Lower leg skin (tissue), 4 donors: ENCODE results near the gene MYO3B. TPM values are rescaled to one million over a fixed set of nuclear protein-coding genes. Genes with fewer than 3 reads are reported as not detected.

Experiments
- DNase-seq, 2 donors: peaks; one replicate each; pipeline ENCODE4 v3.0.0-alpha.2; 2019; ENCODE audit warnings: low spot score in 2 of 2
- H3K4me3 ChIP-seq: fragments of 200-600 bp; sonication (generic); 2 replicates; pipeline ENCODE4 v1.5.1; 2017; ENCODE audit warnings: mild to moderate bottlenecking, low read depth; ENCODE audit not compliant: poor library complexity, severe bottlenecking
- CTCF ChIP-seq, 3 donors: fragments of 450-650 bp; IDR thresholded peaks; one replicate each; pipeline ENCODE4 v1.5.1; 2016; ENCODE audit warnings: antibody characterized with exemption in 3 of 3, mild to moderate bottlenecking in 3 of 3, moderate library complexity in 2 of 3
- POLR2A ChIP-seq, 2 donors: fragments of 450-650 bp; IDR thresholded peaks; one replicate each; pipeline ENCODE4 v1.6.1; 2016 to 2017; ENCODE audit warnings: antibody characterized with exemption in 2 of 2, mild to moderate bottlenecking in 1 of 2, moderate library complexity in 1 of 2
- WGBS, 2 donors: methylation state at CpG; one replicate each; pipeline ENCODE4 v1.1.5; 2018; 5-methylcytosine and 5-hydroxymethylcytosine counted together
- intact Hi-C: fragments of 100-400 bp; cut with DNase I; formaldehyde crosslinking; loops from one replicate; pipeline ENCODE4 v1.15.0; 2023; ENCODE audit warnings: low total_unique reads
- total RNA-seq, 4 donors: library from RNA; depleted of rRNA; stranded (reverse); fragments of >200 nt; gene quantifications; one replicate each; pipeline ENCODE4 v1.1.0, GENCODE V29; 2016

The MYO3B gene
- total RNA-seq, 4 donors from 2014 or later = 0.17 to 0.81 (median 0.66) TPM

GRCh38 chr2:170365686-170366085, 187.7 kb downstream of the MYO3B start:
- intact Hi-C loops = no loop called here
- TF ChIP-seq POLR2A (IDR thresholded peaks at IDR 0.05) (no peak), CTCF (IDR thresholded peaks at IDR 0.05) (no peak)
- no peak for DNase-seq
- no peak overlapping the region for H3K4me3 ChIP-seq
- 63 to 79% methylated on average over 3 of the region's 3 CpGs for WGBS, 2 donors

DNA sequence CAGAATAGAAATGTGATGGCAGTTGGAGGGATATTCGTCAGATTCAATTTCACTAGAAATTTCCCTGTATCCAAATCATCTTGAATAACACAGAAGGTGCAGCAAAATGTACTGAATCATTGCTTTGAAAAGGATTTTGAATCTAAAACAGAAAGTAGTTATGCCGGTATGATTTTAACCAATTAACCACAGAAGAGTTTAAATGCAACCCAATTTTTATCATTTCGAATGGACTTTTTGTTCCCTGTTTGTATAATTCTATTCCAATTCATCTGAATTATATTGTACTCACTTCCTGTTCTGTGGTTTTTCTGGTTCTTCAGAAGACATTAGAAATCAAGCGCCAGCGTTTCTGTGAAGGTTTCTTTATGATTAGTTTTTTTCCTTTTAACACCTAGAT, 190.4 kb downstream of the MYO3B start:
- WGBS, 2 donors = 64 to 69% methylated on average over 5 of the region's 5 CpGs
- no peak for DNase-seq
- TF ChIP-seq POLR2A (IDR thresholded peaks at IDR 0.05) (no peak), CTCF (IDR thresholded peaks at IDR 0.05) (no peak)
- intact Hi-C loops = no loop called here
- H3K4me3 ChIP-seq = no peak overlapping the region

GRCh38 chr2:170369228-170369627, 191.3 kb downstream of the MYO3B start:
- 86 to 89% methylated on average over 2 of the region's 2 CpGs for WGBS, 2 donors
- H3K4me3 ChIP-seq = no peak overlapping the region
- no peak for DNase-seq
- intact Hi-C loops = no loop called here
- TF ChIP-seq CTCF (IDR thresholded peaks at IDR 0.05) (no peak), POLR2A (IDR thresholded peaks at IDR 0.05) (no peak)

DNA sequence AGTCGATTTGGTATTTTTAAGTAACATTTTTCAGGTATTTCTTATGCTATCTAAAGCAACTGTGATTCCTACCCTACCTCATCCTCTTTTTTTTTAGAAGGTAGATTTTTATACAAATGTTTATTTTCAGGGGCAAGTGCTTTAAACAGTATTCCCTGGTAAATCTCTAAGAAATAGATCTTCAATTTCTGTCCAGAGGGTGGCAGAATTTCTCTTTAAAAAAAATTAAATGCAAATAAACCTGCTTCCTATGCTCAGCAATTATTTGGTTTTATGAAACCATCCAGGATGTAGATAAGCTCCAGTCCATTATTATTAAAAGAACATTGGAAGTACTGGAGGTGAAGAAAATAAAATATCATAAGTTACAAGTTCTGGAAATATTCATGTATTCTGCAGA, 191.9 kb downstream of the MYO3B start:
- no peak for TF ChIP-seq POLR2A (IDR thresholded peaks at IDR 0.05)
- TF ChIP-seq CTCF (IDR thresholded peaks at IDR 0.05) = no peak
- WGBS, 2 donors = 13 to 22% methylated on average over 1 of the region's 1 CpG
- no peak for DNase-seq
- intact Hi-C loops = no loop called here
- no peak overlapping the region for H3K4me3 ChIP-seq

DNA sequence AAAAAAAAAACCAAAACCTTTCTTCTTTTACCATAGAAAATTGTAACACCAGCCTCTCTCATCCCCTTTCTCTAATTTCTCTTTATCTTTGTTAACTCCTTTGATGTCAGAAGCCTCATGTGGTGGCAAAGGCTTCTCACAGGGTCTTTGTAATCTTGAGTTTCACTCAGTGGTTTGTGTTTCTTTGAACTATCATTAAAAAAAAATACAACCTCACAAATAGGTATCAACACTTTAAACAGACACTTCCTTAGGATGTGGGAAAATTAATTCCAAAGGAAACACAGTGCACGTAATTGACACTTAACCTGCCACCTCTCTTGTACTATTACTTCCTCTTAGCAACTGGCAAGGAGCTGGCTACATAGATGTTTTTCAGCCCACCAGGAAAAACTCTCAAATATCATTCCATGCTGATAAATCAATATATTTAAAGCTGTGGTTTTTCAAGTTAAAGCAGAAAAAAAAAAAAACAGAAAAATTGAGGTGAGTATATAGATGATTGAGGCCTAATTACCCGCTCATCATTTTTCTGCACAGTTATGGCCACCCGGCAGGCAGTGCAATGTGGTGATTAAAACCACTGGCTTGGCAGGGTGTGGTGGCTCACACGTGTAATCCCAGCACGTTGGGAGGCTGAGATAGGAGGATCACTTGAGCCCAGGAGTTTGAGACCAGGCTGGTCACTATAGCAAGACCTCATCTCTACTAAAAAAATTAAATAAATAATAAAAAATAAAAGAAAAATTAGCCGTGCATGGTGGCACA, 193.5 kb downstream of the MYO3B start:
- no peak for DNase-seq
- TF ChIP-seq CTCF (IDR thresholded peaks at IDR 0.05) (no peak), POLR2A (IDR thresholded peaks at IDR 0.05) (no peak)
- 73 to 76% methylated on average over 6 of the region's 6 CpGs for WGBS, 2 donors
- intact Hi-C loops = no loop called here
- no peak overlapping the region for H3K4me3 ChIP-seq

DNA sequence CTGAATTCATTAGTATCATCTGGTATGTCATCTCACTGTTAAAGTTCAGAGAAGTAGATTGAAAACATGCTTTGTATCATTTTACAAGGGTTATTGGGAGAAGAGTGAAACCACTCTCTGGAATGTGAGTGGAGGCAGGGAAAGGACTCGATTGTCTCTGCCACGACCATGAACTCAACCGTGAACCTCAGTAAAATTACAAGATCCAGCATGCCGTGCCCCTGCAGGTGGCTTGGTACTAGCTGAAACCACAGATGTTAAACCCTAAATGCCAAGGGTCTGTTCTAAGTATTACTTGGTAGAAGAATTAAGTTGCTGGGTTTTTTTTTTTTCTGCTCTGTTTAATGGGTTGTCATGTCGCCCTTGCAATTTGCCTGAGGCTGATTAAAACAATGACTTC, 197.2 kb downstream of the MYO3B start:
- 11 to 13% methylated on average over 5 of the region's 5 CpGs for WGBS, 2 donors
- no peak for DNase-seq
- TF ChIP-seq POLR2A (IDR thresholded peaks at IDR 0.05) (no peak), CTCF (IDR thresholded peaks at IDR 0.05) (no peak)
- H3K4me3 ChIP-seq = no peak overlapping the region
- intact Hi-C loops = no loop called here
